ENCODE measurements around the gene EPOP.

Gene EPOP

DNA sequence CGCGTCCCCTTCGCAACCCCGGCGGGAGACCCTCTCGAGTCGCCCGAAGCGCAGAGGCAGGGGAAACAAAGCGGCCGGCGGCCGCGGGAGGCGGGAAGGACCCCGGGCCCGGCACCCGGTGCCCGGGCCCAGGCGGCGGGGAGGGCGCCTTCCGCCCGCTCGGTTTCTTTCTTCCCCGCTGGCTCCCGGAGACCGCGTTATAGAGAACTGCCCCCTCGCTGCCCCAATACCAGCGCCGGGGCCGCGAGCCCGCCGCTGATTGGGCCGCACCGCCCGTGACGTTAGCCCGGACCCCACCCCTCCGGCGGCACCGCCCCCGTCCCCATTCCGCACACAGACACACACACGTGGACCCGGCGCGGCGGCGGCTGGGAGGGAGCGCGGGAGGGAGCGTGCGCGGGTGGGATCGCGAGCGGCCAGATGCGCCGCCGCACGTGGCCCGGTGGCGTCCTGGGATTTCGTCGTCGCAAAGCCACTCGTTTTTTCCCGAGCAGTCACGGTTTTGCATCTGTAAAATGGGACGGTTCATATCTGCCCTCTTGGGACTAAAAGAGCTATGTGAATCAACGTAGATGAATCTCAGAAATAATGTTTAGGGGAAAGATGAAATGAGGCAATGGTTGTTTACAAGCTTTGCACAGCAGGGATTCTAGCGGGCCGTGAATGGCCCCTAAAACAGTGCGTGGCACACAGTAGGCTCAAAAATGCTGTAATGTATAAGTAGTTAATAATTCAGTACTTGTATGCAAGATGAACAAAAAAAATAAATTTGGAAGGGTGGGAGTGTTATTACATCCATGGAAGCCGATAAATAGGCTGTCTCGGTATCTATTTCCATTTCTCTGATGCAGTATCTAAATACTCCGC is at the start of gene EPOP:
Gene EPOP (minus strand): TSS at position 209 of the 867 bp plus-strand sequence. CDS start 462 bp downstream, outside the sequence.
- Histone ChIP-seq H3K79me2 (ENCODE audit: insufficient read depth, low read length) (peaks cover 11% of the 10 kb centered on the region; the same call in 1 of the 2 replicates), H4K20me1 (ENCODE audit: insufficient read depth, low read length, poor library complexity, severe bottlenecking) (peaks cover 9% of the 10 kb centered on the region), H3K4me1 (ENCODE audit: insufficient read depth, low read length, poor library complexity, severe bottlenecking) (peaks cover 14% of the 10 kb centered on the region), H3K4me2 (ENCODE audit: low read depth, low read length, poor library complexity, severe bottlenecking) (peak within 1 kb of the TSS; percentile 87), H3K27me3 (ENCODE audit: insufficient read depth, low read length, poor library complexity, severe bottlenecking) (no peaks in the 10 kb centered on the region), H3K9me2 (replicated peaks; ENCODE audit: low read depth, low read length) (no peaks in the 10 kb centered on the region), H3K4me3 (ENCODE audit: low read length, poor library complexity, severe bottlenecking) (peak within 1 kb of the TSS; percentile 91), H3K9me3 (ENCODE audit: insufficient read depth, low read depth, low read length) (no peaks in the 10 kb centered on the region), H3F3A (ENCODE audit: low read depth) (no peaks in the 10 kb centered on the region), H3K36me3 (ENCODE audit: insufficient read depth, low read length) (no peaks in the 10 kb centered on the region), H2AFZ (ENCODE audit: low read length) (peak within 1 kb of the TSS; percentile 86), H3K9ac (ENCODE audit: low read depth, low read length, poor library complexity, severe bottlenecking) (peak within 1 kb of the TSS; percentile 84)
- TF ChIP-seq, protein P1, sequence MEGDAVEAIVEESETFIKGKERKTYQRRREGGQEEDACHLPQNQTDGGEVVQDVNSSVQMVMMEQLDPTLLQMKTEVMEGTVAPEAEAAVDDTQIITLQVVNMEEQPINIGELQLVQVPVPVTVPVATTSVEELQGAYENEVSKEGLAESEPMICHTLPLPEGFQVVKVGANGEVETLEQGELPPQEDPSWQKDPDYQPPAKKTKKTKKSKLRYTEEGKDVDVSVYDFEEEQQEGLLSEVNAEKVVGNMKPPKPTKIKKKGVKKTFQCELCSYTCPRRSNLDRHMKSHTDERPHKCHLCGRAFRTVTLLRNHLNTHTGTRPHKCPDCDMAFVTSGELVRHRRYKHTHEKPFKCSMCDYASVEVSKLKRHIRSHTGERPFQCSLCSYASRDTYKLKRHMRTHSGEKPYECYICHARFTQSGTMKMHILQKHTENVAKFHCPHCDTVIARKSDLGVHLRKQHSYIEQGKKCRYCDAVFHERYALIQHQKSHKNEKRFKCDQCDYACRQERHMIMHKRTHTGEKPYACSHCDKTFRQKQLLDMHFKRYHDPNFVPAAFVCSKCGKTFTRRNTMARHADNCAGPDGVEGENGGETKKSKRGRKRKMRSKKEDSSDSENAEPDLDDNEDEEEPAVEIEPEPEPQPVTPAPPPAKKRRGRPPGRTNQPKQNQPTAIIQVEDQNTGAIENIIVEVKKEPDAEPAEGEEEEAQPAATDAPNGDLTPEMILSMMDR (conservative IDR thresholded peaks at IDR 0.05; ENCODE audit: low read length): no peak
- no peak for TF ChIP-seq EZH2phosphoT487 (IDR thresholded peaks at IDR 0.05; ENCODE audit: borderline replicate concordance)

DNA sequence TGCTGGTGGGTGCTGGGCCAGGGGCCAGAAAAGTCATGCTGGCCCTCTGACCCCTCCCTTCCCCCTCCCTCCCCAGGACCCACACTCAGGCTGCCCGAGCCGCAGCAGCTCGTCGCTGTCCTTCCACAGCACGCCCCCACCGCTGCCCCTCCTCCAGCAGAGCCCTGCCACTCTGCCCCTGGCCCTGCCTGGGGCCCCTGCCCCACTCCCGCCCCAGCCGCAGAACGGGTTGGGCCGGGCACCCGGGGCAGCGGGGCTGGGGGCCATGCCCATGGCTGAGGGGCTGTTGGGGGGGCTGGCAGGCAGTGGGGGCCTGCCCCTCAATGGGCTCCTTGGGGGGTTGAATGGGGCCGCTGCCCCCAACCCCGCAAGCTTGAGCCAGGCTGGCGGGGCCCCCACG is 47.0 kb upstream of the EPOP start:
- H3K9me3 ChIP-seq (ENCODE audit: insufficient read depth, low read depth, low read length): no peaks in the 10 kb centered on the region
- H3K9ac ChIP-seq (ENCODE audit: low read depth, low read length, poor library complexity, severe bottlenecking): no peak overlapping the region
- H3K4me2 ChIP-seq (ENCODE audit: low read depth, low read length, poor library complexity, severe bottlenecking): no peak overlapping the region
- no peaks in the 10 kb centered on the region for H3K79me2 ChIP-seq (ENCODE audit: insufficient read depth, low read length)
- no peaks in the 10 kb centered on the region for H3F3A ChIP-seq (ENCODE audit: low read depth)
- no peaks in the 10 kb centered on the region for H3K27me3 ChIP-seq (ENCODE audit: insufficient read depth, low read length, poor library complexity, severe bottlenecking)
- H3K4me3 ChIP-seq (ENCODE audit: low read length, poor library complexity, severe bottlenecking): no peak overlapping the region
- peaks cover 7% of the 10 kb centered on the region; the same call in 1 of the 2 replicates for H3K36me3 ChIP-seq (ENCODE audit: insufficient read depth, low read length)
- TF ChIP-seq EZH2phosphoT487 (IDR thresholded peaks at IDR 0.05; ENCODE audit: borderline replicate concordance): no peak
- TF ChIP-seq, protein P1 (conservative IDR thresholded peaks at IDR 0.05; ENCODE audit: low read length): no peak
- H4K20me1 ChIP-seq (ENCODE audit: insufficient read depth, low read length, poor library complexity, severe bottlenecking): no peaks in the 10 kb centered on the region
- no peak overlapping the region for H2AFZ ChIP-seq (ENCODE audit: low read length)
- H3K9me2 ChIP-seq (replicated peaks; ENCODE audit: low read depth, low read length): no peaks in the 10 kb centered on the region
- no peaks in the 10 kb centered on the region for H3K4me1 ChIP-seq (ENCODE audit: insufficient read depth, low read length, poor library complexity, severe bottlenecking)

DNA sequence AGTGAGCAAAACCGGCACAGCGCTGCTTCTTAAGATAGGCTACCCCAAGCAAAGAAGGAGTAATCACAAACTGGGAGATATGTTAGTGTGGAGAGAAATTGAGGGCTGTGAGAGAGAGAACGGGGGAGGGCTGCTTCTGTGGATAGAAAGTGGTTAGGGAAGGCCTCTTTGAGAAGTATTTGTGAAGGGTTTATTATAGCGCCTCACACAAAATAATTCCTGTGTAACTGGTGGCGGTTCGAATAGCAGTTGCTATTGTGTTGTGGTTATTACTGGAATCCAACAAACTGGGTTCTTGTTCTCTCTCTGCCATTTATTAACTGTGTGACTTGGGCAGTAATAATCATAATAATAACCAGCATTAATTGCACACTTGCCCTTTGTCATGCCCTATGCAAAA is 46.2 kb upstream of the EPOP start:
- Histone ChIP-seq H3K4me1 (ENCODE audit: insufficient read depth, low read length, poor library complexity, severe bottlenecking) (no peaks in the 10 kb centered on the region), H3K9ac (ENCODE audit: low read depth, low read length, poor library complexity, severe bottlenecking) (no peak overlapping the region), H4K20me1 (ENCODE audit: insufficient read depth, low read length, poor library complexity, severe bottlenecking) (no peaks in the 10 kb centered on the region), H3K4me3 (ENCODE audit: low read length, poor library complexity, severe bottlenecking) (no peak overlapping the region), H3K36me3 (ENCODE audit: insufficient read depth, low read length) (peaks cover 8% of the 10 kb centered on the region; the same call in 1 of the 2 replicates), H3K27me3 (ENCODE audit: insufficient read depth, low read length, poor library complexity, severe bottlenecking) (no peaks in the 10 kb centered on the region), H3K9me3 (ENCODE audit: insufficient read depth, low read depth, low read length) (no peaks in the 10 kb centered on the region), H3K79me2 (ENCODE audit: insufficient read depth, low read length) (no peaks in the 10 kb centered on the region), H3K4me2 (ENCODE audit: low read depth, low read length, poor library complexity, severe bottlenecking) (no peak overlapping the region), H3K9me2 (replicated peaks; ENCODE audit: low read depth, low read length) (no peaks in the 10 kb centered on the region), H2AFZ (ENCODE audit: low read length) (no peak overlapping the region), H3F3A (ENCODE audit: low read depth) (no peaks in the 10 kb centered on the region)
- no peak for TF ChIP-seq EZH2phosphoT487 (IDR thresholded peaks at IDR 0.05; ENCODE audit: borderline replicate concordance)

Measured in Loucy (cell line).